Endothelial cell of umbilical vein (primary cell): Measurements from ENCODE around the gene BLNK. TPM values are rescaled to one million over a fixed set of nuclear protein-coding genes. Genes with fewer than 3 reads are reported as not detected.

Experiments used
- BruUV-seq: library from RNA; stranded (reverse); fragments of 400-500 nt; replicated peaks from 2 replicates; lab custom pipeline; 2021; lab: Mats Ljungman, UMichigan
- CTCF ChIA-PET: fragments of 300-600, 350-600 bp; sonication (Branson Sonifier 250); formaldehyde crosslinking; loops from one replicate; lab custom pipeline; 2021; ENCODE audit warnings: antibody characterized with exemption, inconsistent platforms; lab: Charles Lee
- POLR2A ChIA-PET: fragments of 300-600, 350-600 bp; sonication (Branson Sonifier 250); formaldehyde crosslinking; loops from one replicate; lab custom pipeline; 2021; ENCODE audit warnings: antibody characterized with exemption, inconsistent platforms; lab: Charles Lee
- DNase-seq: peaks from one replicate; pipeline ENCODE4 v3.0.0-alpha.2; 2011; ENCODE audit warnings: low read depth, low spot score
- FAIRE-seq: peaks from 2 replicates; lab custom pipeline; 2011; peaks lifted over from hg19 to GRCh38; lab: Jason Lieb, UNC
- H2AFZ ChIP-seq: 2 replicates; pipeline ENCODE4 v1.6.0; 2012; ENCODE audit warnings: low read depth, low read length, control low read depth, inconsistent platforms
- H3K27ac ChIP-seq: 2 replicates; pipeline ENCODE4 v1.5.1; 2011; ENCODE audit warnings: low read depth, mild to moderate bottlenecking, control low read depth, low read length, moderate library complexity; ENCODE audit not compliant: insufficient read depth
- H3K27me3 ChIP-seq, 2 experiments: 2 replicates each; pipeline versions ENCODE4 v1.6.0 to v1.6.1; 2011; ENCODE audit warnings: low read length in 2 of 2, mixed read lengths in 1 of 2; ENCODE audit not compliant: control insufficient read depth in 2 of 2, insufficient read depth in 2 of 2
- H3K36me3 ChIP-seq, 2 experiments: 2 replicates in 1 of 2; 3 replicates in 1 of 2; pipeline ENCODE4 v1.5.1; 2011; ENCODE audit warnings: low read length in 2 of 2, mild to moderate bottlenecking in 1 of 2, moderate library complexity in 1 of 2; ENCODE audit not compliant: control insufficient read depth in 2 of 2, insufficient read depth in 2 of 2; ENCODE audit errors: extremely low read depth in 1 of 2
- H3K4me1 ChIP-seq: 3 replicates; pipeline ENCODE4 v1.5.1; 2011; ENCODE audit warnings: mild to moderate bottlenecking, low read length; ENCODE audit not compliant: control insufficient read depth, insufficient read depth; ENCODE audit errors: extremely low read depth
- H3K4me2 ChIP-seq: 2 replicates; pipeline ENCODE4 v1.6.1; 2011; ENCODE audit warnings: low read length, control low read depth, mixed read lengths; ENCODE audit not compliant: insufficient read depth
- H3K4me3 ChIP-seq, 3 experiments: fragments of 200-600 bp in 1 of 3; sonication (generic), shearing (Covaris generic) in 1 of 3; replicated peaks in 1 of 3; 2 replicates each; pipeline ENCODE4 v1.5.1; 2011 to 2016; ENCODE audit warnings: control low read depth in 3 of 3, low read length in 3 of 3, mild to moderate bottlenecking in 2 of 3, inconsistent platforms in 1 of 3, low read depth in 1 of 3, moderate library complexity in 1 of 3; ENCODE audit not compliant: insufficient read depth in 1 of 3
- H3K79me2 ChIP-seq: 2 replicates; pipeline ENCODE4 v1.6.0; 2012; ENCODE audit warnings: low read length, inconsistent platforms; ENCODE audit not compliant: control insufficient read depth, insufficient read depth
- H3K9ac ChIP-seq: replicated peaks from 2 replicates; pipeline ENCODE3; 2011; ENCODE audit warnings: low read length, control low read depth; ENCODE audit not compliant: insufficient read depth; ENCODE audit errors: extremely low read depth
- H3K9me1 ChIP-seq: replicated peaks from 3 replicates; pipeline ENCODE4 v1.6.0; 2011; ENCODE audit warnings: mild to moderate bottlenecking, low read length; ENCODE audit not compliant: control insufficient read depth, insufficient read depth; ENCODE audit errors: extremely low read depth
- H3K9me3 ChIP-seq: replicated peaks from 2 replicates; pipeline ENCODE4 v1.5.1; 2012; ENCODE audit warnings: low read length, inconsistent platforms; ENCODE audit not compliant: control insufficient read depth, insufficient read depth
- H4K20me1 ChIP-seq: replicated peaks from 2 replicates; pipeline ENCODE3; 2011; ENCODE audit warnings: mild to moderate bottlenecking, low read length; ENCODE audit not compliant: control insufficient read depth, insufficient read depth; ENCODE audit errors: extremely low read depth
- EZH2 ChIP-seq: IDR thresholded peaks from 2 replicates; pipeline ENCODE4 v1.6.1; 2012; ENCODE audit warnings: borderline replicate concordance, low read depth, mild to moderate bottlenecking, moderate library complexity, low read length, inconsistent platforms; ENCODE audit not compliant: severe bottlenecking
- FOS ChIP-seq: IDR thresholded peaks from 2 replicates; pipeline ENCODE4 v1.6.1; 2011; ENCODE audit warnings: mild to moderate bottlenecking, low read length, moderate library complexity, borderline replicate concordance; ENCODE audit not compliant: insufficient read depth
- GATA2 ChIP-seq: IDR thresholded peaks from 2 replicates; pipeline ENCODE4 v1.7.0; 2011; ENCODE audit warnings: low read depth, mild to moderate bottlenecking, moderate library complexity, mixed read lengths, low read length; ENCODE audit not compliant: insufficient read length, insufficient read depth
- JUN ChIP-seq: IDR thresholded peaks from 2 replicates; pipeline ENCODE4 v1.6.1; 2011; ENCODE audit warnings: borderline replicate concordance, low read depth; ENCODE audit not compliant: insufficient read length, insufficient read depth
- MYC ChIP-seq: IDR thresholded peaks from one replicate; pipeline ENCODE4 v1.6.1; 2011; ENCODE audit warnings: mild to moderate bottlenecking, low read depth, low read length
- POLR2A ChIP-seq: IDR thresholded peaks from 2 replicates; pipeline ENCODE4 v1.6.1; 2012; ENCODE audit warnings: low read depth, mild to moderate bottlenecking, control low read depth, low read length
- POLR2AphosphoS5 ChIP-seq: IDR thresholded peaks from 2 replicates; pipeline ENCODE4 v1.6.1; 2012; ENCODE audit warnings: low read depth, mild to moderate bottlenecking, control low read depth, low read length, moderate library complexity; ENCODE audit not compliant: insufficient read depth
- dilution Hi-C: fragments of 300-500 bp; cut with MboI; formaldehyde crosslinking; loops from one replicate; pipeline ENCODE4 v1.15.0; 2019; ENCODE audit warnings: low sequenced_read_pairs; ENCODE audit not compliant: extremely low pct_ligation_motif_present
- intact Hi-C: fragments of 100-400 bp; cut with micrococcal nuclease; formaldehyde crosslinking; loops from one replicate; pipeline ENCODE4 v1.10.0; 2022
- polyA plus RNA-seq, 4 experiments: library from polyadenylated mRNA; depleted of rRNA in 3 of 4; stranded (reverse) in 3 of 4; unstranded in 1 of 4; fragments of >200 nt; gene quantifications; 2 replicates each; pipeline versions ENCODE4 v1.2.1 to v1.2.3, GENCODE V29; 2011 to 2012; ENCODE audit warnings: missing spikeins in 1 of 4
- total RNA-seq: library from RNA; stranded (reverse); gene quantifications from 2 replicates; pipeline ENCODE4 v1.2.3, GENCODE V29; 2021
- TF ChIP-seq, protein P1 (sequence below): IDR thresholded peaks from 2 replicates; pipeline ENCODE4 v1.6.1; 2011; ENCODE audit not compliant: insufficient read depth, insufficient read length
- TF ChIP-seq, protein P2 (sequence below), 2 donors: IDR thresholded peaks; 1 replicate in 1 of 2; 2 replicates in 1 of 2; pipeline ENCODE4 v1.5.1; 2011; ENCODE audit warnings: low read length in 2 of 2, mild to moderate bottlenecking in 2 of 2, moderate library complexity in 2 of 2, control low read depth in 1 of 2, inconsistent platforms in 1 of 2, low read depth in 1 of 2; ENCODE audit not compliant: insufficient read depth in 1 of 2; ENCODE audit errors: extremely low read depth in 1 of 2

Gene BLNK
- total and polyA plus RNA-seq, 2 donors (not counting 3 experiments of a cell fraction or from before 2014, with no cell fraction given), result not detected

DNA sequence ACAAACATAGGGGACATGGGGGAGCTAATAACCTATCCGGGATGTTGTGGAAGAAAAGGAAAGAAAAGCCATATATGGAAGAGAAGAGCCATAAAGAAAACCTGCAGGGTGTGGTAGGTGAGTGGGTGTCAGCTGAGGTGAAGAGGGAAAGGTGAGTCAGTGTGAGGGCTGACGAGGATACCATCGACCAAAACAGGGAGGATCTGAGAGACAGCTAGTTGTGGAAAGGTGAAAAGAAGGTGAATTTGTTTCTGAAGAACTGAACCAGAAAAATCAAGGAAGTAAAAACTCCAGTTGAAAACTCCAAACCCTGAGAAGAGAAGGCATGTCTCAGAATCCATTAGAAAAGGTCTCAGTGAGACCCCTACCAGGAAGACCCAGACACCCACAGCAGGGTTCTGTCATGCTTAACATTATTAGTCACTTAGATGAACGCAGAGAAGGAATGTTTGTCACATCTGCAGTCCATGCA lies 4.1 kb downstream of the BLNK start:
- H3K27ac ChIP-seq, result no peak overlapping the region
- no peak overlapping the region for H3K4me2 ChIP-seq
- H4K20me1 ChIP-seq, result no peaks in the 10 kb centered on the region
- dilution Hi-C loops (no loop called here), intact Hi-C loops (no loop called here)
- peaks cover 0 to 3% of the 10 kb centered on the region in 2 experiments for H3K27me3 ChIP-seq
- H2AFZ ChIP-seq, result no peak overlapping the region
- ChIA-PET POLR2A (no interaction called here), CTCF (interaction anchor here (0.9 to 1.5 kb wide), 3 partner anchors 11 to 250 kb away, joined by 3 to 5 read pairs (median 4); no protein-coding TSS in a partner anchor)
- H3K4me3 ChIP-seq, result no peak overlapping the region
- H3K9ac ChIP-seq, result no peak overlapping the region
- H3K79me2 ChIP-seq, result no peaks in the 10 kb centered on the region
- DNase-seq (no peak), FAIRE-seq (no peak)
- no peaks in the 10 kb centered on the region for H3K9me1 ChIP-seq
- no peaks in the 10 kb centered on the region for H3K4me1 ChIP-seq
- no peak for TF ChIP-seq POLR2AphosphoS5
- no peak for TF ChIP-seq MYC
- no TSS peak for BruUV-seq
- no peaks in the 10 kb centered on the region for H3K9me3 ChIP-seq
- H3K36me3 ChIP-seq, result no peaks in the 10 kb centered on the region

DNA sequence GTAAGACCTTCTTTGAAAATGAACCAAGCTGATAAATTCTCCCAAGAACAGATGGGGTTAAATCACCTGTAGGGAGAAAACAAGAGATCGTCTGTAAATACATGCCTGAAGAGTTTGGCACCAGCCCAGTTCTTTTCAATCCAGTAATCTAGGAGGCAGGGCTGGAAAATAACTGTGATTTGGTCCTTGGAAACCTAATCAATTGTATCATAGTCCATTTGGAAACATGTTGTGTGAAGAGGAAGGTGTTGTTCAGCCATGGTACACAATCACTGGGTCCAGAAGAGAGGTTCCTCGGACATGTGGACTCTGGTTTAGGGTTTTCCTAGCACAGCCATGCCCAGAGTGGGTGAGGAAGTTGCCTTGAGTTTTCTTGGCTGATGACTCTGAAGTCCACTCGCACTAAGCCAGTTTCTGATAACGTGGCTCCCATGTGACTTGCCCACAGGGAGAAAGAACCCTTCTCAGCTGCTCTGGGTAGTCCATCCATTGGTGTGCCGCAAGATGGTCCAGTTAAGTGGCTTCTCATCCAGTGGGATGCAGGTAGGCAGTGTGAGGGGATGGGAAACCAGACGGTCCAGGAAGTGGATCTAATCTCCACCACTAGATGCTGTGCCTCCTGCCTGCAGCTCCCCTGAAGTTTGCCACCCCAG lies 5.1 kb downstream of the BLNK start:
- FAIRE-seq (no peak), DNase-seq (no peak)
- H3K4me3 ChIP-seq, result no peak overlapping the region
- H2AFZ ChIP-seq, result no peak overlapping the region
- H4K20me1 ChIP-seq, result no peaks in the 10 kb centered on the region
- H3K36me3 ChIP-seq, result no peaks in the 10 kb centered on the region
- no peak overlapping the region for H3K27ac ChIP-seq
- H3K9ac ChIP-seq, result no peak overlapping the region
- dilution Hi-C loops (no loop called here), intact Hi-C loops (no loop called here)
- H3K79me2 ChIP-seq, result no peaks in the 10 kb centered on the region
- BruUV-seq, result no TSS peak
- CTCF ChIA-PET, result interaction anchor here (0.9 to 3.4 kb wide), 5 partner anchors 10 to 249 kb away, joined by 3 to 10 read pairs (median 4); no protein-coding TSS in a partner anchor
- H3K4me2 ChIP-seq, result no peak overlapping the region
- H3K9me1 ChIP-seq, result no peaks in the 10 kb centered on the region
- TF ChIP-seq MYC (no peak), GATA2 (no peak), POLR2AphosphoS5 (no peak), EZH2 (no peak), FOS (no peak), POLR2A (no peak), JUN (no peak)
- TF ChIP-seq, protein P1, sequence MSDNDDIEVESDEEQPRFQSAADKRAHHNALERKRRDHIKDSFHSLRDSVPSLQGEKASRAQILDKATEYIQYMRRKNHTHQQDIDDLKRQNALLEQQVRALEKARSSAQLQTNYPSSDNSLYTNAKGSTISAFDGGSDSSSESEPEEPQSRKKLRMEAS, result no peak
- TF ChIP-seq, protein P2, sequence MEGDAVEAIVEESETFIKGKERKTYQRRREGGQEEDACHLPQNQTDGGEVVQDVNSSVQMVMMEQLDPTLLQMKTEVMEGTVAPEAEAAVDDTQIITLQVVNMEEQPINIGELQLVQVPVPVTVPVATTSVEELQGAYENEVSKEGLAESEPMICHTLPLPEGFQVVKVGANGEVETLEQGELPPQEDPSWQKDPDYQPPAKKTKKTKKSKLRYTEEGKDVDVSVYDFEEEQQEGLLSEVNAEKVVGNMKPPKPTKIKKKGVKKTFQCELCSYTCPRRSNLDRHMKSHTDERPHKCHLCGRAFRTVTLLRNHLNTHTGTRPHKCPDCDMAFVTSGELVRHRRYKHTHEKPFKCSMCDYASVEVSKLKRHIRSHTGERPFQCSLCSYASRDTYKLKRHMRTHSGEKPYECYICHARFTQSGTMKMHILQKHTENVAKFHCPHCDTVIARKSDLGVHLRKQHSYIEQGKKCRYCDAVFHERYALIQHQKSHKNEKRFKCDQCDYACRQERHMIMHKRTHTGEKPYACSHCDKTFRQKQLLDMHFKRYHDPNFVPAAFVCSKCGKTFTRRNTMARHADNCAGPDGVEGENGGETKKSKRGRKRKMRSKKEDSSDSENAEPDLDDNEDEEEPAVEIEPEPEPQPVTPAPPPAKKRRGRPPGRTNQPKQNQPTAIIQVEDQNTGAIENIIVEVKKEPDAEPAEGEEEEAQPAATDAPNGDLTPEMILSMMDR (IDR thresholded peaks at IDR 0.05; ENCODE audit: extremely low read depth in 1 of 2, insufficient read depth in 1 of 2, low read depth in 1 of 2, low read length in 2 of 2), result no peak
- H3K27me3 ChIP-seq, result peaks cover 0 to 2% of the 10 kb centered on the region in 2 experiments
- no peaks in the 10 kb centered on the region for H3K9me3 ChIP-seq
- no peaks in the 10 kb centered on the region for H3K4me1 ChIP-seq
- POLR2A ChIA-PET, result no interaction called here
